Nucleus accumbens (tissue), 56 donors: ENCODE measurements around the gene DBNL.

ENCODE experiments used
- DNase-seq, 56 donors: peaks; one replicate each; lab custom pipeline; 2025; lab: John Stamatoyannopoulos, UW

Gene DBNL

DNA sequence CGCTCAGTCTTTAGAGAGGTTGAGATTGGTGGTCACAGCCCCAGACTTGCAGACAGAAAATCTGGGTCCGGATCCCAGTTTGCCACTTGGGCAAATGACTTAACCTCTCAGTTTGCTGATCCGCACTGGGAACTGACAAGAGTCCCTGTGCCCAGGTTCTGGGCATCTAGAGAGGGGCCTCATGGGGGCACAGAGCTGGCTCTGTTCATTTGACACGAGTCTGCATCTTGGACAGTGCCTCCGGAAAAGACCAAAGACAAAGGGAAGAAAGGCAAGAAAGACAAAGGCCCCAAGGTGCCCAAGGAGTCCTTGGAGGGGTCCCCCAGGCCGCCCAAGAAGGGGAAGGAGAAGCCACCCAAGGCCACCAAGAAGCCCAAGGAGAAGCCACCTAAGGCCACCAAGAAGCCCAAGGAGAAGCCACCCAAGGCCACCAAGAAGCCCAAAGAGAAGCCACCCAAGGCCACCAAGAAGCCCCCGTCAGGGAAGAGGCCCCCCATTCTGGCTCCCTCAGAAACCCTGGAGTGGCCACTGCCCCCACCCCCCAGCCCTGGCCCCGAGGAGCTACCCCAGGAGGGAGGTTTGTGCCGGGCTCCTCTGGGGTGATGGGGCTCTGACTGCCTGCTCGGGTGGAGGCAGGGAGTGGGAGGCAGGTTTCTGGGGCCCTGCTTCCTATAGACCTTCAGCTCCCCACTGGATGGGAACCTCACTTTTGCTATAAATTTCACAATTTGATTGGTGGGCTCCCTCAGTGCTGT lies 62.0 kb downstream of the DBNL start:
- DNase-seq: no peak

DNA sequence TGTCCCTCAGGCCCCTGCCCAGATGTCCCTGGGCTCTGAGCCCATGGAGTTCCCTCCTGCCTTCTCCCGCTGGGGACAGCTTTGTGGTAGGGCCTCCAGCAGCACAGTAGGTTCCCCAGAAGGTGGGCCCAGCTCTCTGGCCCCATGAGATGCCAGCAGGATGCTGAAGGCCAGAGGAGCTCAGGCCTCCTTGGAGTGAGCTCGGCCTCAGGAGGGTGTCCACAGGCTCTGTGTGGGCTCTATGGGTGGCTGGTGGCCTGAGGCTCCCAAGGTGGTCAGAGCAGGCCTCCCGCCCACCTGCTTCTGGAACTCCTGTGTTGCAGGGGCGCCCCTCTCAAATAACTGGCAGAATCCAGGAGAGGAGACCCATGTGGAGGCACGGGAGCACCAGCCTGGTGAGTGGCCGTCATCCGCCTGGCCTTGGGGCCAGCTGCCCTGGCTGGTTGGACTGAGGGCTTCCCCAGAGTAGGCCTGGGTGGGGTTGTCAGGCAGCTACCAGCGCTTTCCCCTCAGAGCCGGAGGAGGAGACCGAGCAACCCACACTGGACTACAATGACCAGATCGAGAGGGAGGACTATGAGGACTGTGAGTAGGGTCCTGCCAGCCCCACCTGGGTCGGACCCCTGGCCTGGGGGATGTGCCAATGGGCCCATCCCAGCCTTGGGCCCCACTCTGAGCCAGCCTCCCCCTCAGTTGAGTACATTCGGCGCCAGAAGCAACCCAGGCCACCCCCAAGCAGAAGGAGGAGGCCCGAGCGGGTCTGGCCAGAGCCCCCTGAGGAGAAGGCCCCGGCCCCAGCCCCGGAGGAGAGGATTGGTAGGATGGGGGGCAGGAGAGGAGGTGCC lies 62.8 kb downstream of the DBNL start:
- DNase-seq: no peak

DNA sequence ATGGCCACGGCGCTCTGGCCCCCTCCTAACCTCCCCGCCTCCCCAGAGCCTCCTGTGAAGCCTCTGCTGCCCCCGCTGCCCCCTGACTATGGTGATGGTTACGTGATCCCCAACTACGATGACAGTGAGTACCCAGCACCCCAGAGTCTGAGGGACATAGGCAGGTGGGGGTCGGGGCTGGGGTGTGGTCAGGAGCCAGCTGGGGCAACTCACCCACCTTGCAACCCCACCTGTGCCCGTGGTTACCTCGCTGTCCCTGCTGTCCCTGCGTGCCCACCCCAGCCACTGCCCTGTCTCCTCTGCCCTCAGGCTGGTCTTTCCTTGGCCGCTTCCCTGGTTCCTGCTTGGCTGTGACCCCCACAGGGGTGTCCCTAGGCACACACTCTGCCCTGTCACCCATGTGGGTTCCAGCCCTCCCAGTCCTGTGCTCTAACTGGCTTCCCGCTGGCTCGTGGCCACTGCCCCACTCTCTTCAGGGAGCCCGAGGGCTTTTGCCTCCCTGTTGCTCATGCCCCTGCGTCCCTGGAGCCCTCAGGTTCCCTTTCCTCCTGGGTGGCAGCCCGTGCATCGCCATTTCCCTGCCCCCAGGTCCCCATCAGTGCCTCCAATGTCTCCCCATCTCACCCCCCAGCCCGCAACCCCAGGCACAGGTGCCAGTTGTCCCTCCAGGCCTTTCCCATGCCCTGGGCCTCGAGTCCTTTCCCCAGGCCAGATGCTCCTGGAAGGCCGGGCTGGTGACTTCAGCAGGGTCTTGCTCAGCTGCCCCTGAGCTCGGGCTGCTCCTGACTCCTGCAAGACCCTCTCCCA lies 63.7 kb downstream of the DBNL start:
- no peak for DNase-seq

DNA sequence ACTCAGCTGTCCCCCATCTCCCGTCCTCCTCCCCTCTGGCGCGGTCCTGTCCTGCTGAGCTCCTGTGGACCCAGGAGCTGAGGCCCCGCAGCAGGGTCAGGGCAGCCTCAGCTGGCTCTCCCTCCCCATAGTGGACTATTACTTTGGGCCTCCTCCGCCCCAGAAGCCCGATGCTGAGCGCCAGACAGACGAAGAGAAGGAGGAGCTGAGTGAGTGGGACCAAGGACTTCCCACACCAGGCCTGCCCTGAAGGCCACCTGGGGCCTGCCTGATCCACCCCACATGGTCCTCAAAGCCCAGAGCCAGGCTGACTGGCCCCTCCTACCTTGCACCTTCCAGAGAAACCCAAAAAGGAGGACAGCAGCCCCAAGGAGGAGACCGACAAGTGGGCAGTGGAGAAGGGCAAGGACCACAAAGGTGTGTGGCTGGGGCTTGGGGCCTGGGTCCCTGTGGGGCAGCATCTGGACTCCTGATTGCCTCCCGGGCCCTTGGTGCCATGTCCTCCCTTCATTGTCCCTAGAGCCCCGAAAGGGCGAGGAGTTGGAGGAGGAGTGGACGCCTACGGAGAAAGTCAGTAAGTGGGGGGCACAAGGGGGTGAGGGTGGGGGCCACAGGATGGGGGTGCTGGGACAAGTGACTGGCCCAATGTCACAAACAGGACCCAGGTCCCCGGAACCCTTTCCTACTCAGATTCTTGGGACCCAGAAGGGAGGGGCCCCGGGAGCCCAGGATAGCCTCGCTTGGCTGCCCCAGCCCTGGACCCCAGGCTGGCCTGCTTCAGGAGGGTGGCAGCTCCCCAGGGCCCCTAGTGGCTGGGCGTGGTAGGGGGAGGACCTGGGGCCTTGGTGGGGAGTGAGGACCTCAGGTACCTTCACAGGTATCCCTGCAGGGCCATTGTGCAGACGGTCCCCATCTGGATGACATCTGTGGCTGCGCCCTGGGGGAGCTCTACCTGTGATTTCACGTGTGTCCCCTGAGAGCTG lies 64.6 kb downstream of the DBNL start:
- no peak for DNase-seq

DNA sequence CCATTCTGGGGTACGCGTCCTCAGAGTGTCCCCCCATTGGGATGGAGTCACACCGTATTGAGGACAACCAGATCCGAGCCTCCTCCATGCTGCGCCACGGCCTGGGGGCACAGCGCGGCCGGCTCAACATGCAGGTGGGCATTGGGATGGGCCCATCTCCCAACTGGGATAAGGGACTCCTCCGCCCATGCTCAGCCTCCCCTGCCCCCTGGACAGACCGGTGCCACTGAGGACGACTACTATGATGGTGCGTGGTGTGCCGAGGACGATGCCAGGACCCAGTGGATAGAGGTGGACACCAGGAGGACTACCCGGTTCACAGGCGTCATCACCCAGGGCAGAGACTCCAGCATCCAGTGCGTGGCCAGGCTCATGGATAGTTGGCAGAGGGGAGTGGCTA lies 65.5 kb downstream of the DBNL start:
- no peak for DNase-seq

DNA sequence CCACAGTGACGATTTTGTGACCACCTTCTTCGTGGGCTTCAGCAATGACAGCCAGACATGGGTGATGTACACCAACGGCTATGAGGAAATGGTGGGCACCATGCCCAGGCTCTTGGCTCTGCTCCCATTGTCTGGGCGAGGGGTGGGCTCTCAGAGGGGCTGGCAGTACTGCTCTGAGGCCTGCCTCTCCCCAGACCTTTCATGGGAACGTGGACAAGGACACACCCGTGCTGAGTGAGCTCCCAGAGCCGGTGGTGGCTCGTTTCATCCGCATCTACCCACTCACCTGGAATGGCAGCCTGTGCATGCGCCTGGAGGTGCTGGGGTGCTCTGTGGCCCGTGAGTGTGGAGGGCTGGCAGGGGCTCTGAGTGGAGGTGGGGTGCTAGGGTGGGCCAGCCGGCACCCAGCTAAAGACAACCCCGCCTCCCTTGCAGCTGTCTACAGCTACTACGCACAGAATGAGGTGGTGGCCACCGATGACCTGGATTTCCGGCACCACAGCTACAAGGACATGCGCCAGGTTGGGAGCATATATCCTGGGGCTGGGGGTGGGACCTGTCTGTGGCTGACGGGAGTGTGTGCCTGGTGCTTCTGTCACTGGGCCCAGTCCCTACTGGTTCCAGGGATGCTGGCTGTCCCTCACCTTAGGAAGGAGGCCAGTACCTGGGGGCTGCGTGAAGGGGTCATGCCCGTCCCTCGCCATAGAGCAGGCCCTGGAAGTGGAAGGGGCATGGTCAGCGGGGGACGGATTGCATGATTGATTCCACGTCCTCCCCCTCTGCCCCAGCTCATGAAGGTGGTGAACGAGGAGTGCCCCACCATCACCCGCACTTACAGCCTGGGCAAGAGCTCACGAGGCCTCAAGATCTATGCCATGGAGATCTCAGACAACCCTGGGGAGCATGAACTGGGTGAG lies 66.5 kb downstream of the DBNL start:
- no peak for DNase-seq
